SU-DHL-6 (cell line): ENCODE data around the gene ADGRD1.

Experiments
- CTCF ChIP-seq: fragments of 200-600 bp; sonication (generic); IDR thresholded peaks from one replicate; pipeline ENCODE4 v1.5.1; 2017; ENCODE audit warnings: antibody characterized with exemption, mild to moderate bottlenecking, low read length, moderate library complexity; ENCODE audit not compliant: insufficient read depth, poor library complexity, severe bottlenecking
- EZH2phosphoT487 ChIP-seq: fragments of 200-600 bp; sonication (generic), shearing (Covaris generic); conservative IDR thresholded peaks from 2 replicates; pipeline ENCODE4 v1.6.1; 2018; ENCODE audit warnings: mild to moderate bottlenecking, antibody characterized with exemption, low read length, moderate library complexity, mixed read lengths

- TF ChIP-seq CTCF: no peak
- no peak for TF ChIP-seq EZH2phosphoT487
Measured at GRCh38 chr12:131106349-131106941, 152.7 kb downstream of the ADGRD1 start.
